Stimulated activated CD4-positive, alpha-beta T cell treated with anti-CD3 and anti-CD28 coated beads, Interleukin-12 subunit alpha, Interleukin-12 subunit beta, amount 100 ng/mL, for 4 hours (primary cell): ENCODE measurements around the gene GUCY1A2.
"Not testable (repeated sequence)": the region's sequence is repeated elsewhere in the genome, so short reads cannot be mapped to it uniquely, and the experiment has no call there.

Source experiments
- DNase-seq: peaks from one replicate; pipeline ENCODE4 v3.0.0-alpha.2; 2020

The GUCY1A2 gene, protein sequence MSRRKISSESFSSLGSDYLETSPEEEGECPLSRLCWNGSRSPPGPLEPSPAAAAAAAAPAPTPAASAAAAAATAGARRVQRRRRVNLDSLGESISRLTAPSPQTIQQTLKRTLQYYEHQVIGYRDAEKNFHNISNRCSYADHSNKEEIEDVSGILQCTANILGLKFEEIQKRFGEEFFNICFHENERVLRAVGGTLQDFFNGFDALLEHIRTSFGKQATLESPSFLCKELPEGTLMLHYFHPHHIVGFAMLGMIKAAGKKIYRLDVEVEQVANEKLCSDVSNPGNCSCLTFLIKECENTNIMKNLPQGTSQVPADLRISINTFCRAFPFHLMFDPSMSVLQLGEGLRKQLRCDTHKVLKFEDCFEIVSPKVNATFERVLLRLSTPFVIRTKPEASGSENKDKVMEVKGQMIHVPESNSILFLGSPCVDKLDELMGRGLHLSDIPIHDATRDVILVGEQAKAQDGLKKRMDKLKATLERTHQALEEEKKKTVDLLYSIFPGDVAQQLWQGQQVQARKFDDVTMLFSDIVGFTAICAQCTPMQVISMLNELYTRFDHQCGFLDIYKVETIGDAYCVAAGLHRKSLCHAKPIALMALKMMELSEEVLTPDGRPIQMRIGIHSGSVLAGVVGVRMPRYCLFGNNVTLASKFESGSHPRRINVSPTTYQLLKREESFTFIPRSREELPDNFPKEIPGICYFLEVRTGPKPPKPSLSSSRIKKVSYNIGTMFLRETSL

GRCh38 chr11:107018219-107018901, at the start of gene GUCY1A2:
Gene GUCY1A2 (minus strand): TSS chr11:107018476. CDS start chr11:107018055, 421 bp downstream.
- DNase-seq = no peak

GRCh38 chr11:107054391-107054790, 36.1 kb upstream of the GUCY1A2 start:
- DNase-seq = no peak

GRCh38 chr11:107051332-107051731, 33.1 kb upstream of the GUCY1A2 start:
- DNase-seq = not testable (repeated sequence)

DNA sequence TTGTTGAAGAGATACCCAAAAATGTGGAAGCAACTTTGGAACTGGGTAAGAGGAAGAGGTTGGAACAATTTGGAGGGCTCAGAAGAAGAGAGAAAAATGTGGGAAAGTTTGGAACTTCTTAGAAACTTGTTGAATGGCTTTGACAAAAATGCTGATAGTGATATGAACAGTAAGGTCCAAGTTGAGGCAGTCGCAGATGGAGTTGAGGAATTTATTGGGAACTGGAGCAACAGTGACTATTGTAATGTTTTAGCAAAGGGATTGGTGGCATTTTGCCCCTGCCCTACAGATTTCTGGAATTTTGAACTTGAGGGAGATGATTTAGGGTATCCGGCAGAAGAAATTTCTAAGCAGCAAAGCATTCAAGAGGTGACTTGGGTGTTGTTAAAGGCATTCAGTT, 32.6 kb upstream of the GUCY1A2 start:
- DNase-seq = not testable (repeated sequence)

DNA sequence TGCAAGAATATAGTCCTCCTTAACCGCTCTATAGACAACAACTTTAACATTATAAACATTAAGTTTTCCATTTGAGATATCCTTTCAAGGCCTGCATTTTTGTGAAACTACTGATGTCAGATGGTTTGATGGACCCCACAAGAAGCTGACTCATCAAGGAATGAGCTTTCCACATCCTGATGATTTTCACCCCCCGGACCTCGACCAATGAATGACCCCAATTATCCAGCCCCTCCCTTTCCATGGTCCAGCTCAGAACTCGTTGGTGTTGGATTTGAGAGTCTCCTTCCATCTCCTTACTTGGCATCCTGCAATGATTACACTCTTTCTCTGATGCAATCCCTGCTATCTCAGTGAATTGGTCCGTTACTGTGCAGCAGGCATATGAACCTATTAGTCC, 31.8 kb upstream of the GUCY1A2 start:
- no peak for DNase-seq

DNA sequence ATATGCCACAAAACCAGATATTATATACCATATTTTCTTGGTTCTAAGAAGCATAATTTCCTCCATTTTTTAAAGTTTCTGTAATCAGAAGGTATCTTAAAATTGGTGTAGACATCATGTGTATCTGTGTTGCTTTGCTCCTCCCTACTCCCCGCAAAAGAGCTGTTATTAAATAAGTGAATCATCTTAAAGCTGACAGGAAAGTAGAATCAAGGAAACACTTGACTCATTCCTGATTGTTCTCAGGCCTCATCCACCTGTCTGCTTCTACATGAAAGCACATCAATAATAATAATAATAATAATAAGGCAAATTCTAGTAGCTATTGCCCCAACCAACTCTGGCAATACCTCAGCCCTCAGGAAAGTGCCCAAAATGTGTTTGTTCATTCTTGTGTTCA, 26.2 kb upstream of the GUCY1A2 start:
- DNase-seq = no peak

DNA sequence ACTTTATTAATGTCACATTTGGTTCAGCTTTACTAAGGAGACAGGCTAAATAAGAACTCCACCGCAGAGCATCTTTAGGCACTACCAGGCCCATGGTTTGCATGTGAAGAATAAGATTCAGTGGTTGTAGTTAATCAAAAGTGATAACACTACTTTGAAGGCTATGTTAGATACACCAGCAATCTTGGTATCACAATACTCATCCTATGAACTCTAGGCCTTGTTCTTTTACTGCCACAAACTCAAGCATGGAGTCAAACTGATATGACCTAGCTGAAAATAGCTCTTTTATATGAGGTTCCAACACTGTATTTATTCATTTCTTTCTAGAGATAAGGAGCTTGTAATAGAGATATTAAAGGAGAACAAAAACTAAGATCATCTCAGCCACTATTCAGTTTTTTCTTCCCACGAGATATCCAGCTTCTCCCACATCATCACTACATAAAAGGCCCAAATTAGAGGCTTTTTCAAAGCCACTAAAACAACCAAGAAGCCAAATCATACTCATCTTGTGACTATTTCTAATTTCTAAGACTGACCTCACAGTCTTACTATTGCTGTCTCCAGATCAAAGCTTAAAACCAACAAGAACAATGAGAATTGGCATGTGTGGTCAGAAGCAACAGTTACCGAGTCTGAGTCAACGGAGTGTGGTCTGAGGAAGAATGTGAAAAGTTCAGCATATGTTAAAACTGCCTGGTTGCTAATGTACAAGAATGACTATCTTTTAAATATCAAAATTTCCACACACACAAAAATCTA, 25.1 kb upstream of the GUCY1A2 start:
- no peak for DNase-seq

DNA sequence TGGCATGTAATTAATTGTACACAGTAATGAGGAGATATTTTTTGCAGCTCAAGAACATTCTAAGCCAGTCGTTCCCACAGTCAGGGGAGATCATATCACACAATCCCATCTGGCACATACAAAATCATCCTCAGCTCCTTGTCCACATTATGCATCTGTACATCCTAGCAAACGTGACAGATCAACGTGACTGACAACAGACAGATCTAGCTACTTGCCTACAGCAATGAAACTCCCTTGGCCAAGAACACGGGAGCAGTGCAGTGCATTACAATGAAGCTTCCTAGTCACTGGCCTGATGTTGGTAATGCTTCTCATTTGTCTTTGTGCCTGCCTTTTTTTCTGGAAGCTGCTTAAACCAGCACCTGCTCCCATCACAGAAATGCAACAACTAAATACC, 24.5 kb upstream of the GUCY1A2 start:
- DNase-seq = no peak

DNA sequence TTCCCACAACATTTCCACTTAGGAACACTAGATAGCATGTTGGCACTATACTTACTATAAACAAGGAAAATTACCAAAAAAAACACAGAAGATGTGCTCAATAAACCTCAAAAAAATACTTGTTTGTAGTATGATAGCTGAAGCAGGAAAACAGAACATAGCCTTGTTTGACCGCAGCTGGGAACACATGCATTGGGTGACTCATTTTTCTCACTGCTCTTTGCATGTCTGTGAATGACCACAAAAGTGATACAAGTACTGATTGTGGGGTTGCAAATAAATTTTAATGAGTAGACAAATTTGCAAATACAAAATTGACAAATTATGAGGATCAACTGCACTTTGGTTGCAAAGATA, 22.8 kb upstream of the GUCY1A2 start:
- DNase-seq = no peak

DNA sequence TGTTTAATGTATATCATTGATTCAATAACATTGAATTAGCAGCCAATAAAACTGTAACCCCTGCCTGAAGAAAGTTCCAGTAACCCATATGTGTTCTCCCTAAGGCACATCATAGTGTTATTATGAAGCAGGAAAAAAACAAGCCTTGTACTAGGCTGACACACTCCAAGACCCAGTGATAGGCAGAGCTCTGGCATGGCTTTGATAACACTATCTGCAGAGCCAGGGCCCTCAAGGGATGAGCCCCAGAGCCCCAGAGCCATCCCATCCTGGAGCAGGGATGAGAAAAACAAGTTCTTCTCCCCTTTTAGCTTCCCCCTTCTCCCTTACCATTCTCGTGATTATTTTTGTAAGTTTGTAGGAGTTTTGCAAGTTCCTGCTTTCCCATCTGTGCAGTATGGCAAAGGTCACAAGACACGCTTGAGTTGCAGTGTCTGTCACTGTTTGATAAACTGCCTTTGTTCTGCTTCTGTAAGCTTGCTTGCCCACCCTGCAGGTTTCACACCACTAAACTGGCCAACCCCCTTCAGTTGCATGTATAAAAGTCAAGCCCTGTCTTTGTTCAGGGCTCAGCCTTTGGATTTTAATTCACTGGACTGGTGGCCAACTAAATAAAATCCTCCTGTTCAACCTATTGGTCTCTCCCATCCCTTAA, 22.3 kb upstream of the GUCY1A2 start:
- DNase-seq = no peak

- DNase-seq = no peak
Measured at GRCh38 chr11:107025673-107026072, 7.4 kb upstream of the GUCY1A2 start.

DNA sequence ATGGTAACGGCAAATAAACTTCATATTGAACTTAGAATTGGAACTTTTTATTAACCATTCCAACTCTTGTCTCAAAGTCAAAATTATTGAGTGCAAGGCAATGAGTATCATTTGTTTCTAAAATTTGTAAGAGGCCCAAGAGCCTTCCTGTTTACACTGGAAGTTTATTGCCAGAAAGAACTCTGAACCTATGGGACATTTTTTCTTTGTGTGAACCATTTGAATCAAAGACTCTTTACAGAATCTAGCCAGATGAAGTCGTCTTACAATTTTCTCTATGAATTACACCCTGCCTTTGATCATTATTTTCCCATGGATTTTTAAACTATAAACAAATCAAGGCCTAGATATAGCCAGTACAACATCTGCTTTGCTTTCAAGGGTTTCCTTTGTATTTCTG, 2.3 kb upstream of the GUCY1A2 start:
- no peak for DNase-seq

DNA sequence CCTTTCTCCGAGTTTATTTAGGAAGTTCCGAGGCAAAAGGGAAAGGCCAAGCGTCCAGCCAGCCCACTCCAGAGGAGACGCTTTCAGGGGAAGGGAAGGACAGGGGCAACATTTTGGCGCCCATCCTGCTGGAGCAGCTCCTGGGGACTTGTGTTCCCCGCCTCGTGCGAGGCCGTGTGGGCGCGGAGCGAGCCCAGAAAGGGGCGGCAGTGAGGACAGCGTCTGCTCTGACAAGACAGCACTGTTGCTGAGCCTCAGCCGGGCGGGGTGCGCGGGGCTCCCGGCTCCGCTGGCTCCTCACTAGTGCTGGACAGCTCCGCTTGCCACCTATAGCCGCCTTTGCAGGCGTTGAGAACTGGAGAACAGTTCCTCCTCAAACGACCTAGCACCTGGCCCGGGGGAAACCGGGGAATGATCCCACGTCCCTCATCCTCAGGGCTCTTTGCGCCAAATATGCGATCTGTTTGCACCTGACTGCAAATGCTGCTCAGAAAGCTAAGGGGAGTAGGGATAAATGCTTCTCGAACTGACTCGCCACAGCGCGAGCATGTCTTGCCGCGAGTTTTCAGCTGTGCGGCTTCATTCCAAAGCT, 722 bp upstream of the GUCY1A2 start:
- no peak for DNase-seq

- no peak for DNase-seq
Measured at GRCh38 chr11:107017433-107018218, 650 bp downstream of the GUCY1A2 start.

GRCh38 chr11:107017104-107017432, 1.2 kb downstream of the GUCY1A2 start:
- DNase-seq = no peak

GRCh38 chr11:107014871-107015270, 3.4 kb downstream of the GUCY1A2 start:
- DNase-seq = no peak

DNA sequence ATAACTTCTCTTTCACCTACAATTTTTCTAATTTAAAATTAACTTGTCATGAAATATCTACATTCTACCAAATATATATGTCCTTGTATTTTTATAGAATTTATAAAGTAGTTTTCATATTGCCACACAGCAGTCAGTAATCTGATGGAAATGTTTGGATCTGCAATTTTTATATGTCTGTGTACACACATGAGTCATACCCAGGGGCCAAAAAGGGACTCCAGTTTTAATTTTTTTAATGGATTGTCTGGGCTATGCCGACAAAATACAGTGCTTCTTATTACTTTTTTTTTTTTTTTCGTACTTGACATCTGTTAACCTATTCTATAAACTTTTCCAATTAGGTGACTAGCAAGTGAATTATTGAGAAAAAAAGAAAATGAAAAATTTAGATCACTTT, 6.3 kb downstream of the GUCY1A2 start:
- DNase-seq = no peak

- DNase-seq = no peak
Measured at GRCh38 chr11:107009190-107009589, 9.1 kb downstream of the GUCY1A2 start.

GRCh38 chr11:107006076-107006833, 12.0 kb downstream of the GUCY1A2 start:
- no peak for DNase-seq

GRCh38 chr11:106999196-106999595, 19.1 kb downstream of the GUCY1A2 start:
- DNase-seq = no peak

DNA sequence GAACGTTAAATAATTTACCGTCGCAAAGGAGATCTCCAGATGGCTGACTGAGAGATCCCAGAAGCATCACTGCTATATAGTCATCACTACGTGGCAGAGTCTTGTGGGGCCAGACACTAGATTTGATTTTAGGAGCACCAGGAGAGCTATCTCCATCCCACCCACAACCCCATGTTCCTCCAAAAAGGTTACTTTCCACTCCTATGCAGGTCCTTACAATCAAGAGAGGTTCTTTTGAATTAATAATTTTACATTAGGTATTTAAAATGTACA, 19.4 kb downstream of the GUCY1A2 start:
- DNase-seq = no peak
